HG03159 (cell line): ENCODE measurements around the gene CMSS1.

ENCODE experiments used
- ATAC-seq: cut with Tn5 transposase; IDR thresholded peaks from one replicate; pipeline ENCODE4 v1.9.1; 2021; ENCODE audit warnings: mild to moderate bottlenecking, moderate library complexity; ENCODE audit not compliant: unreplicated experiment

CMSS1 gene

GRCh38 chr3:99928771-99929744 is 111.4 kb downstream of the CMSS1 start:
- no peak for ATAC-seq

- ATAC-seq: no peak
Measured at GRCh38 chr3:99929745-99930139, 112.1 kb downstream of the CMSS1 start.

GRCh38 chr3:99931059-99931458 is 113.4 kb downstream of the CMSS1 start:
- no peak for ATAC-seq

GRCh38 chr3:99933971-99934750 is 116.5 kb downstream of the CMSS1 start:
- no peak for ATAC-seq

- no peak for ATAC-seq
Measured at GRCh38 chr3:99934975-99935797, 117.5 kb downstream of the CMSS1 start.

GRCh38 chr3:99938270-99938911 is 120.7 kb downstream of the CMSS1 start:
- ATAC-seq: no peak

- ATAC-seq: no peak
Measured at GRCh38 chr3:99939876-99940275, 122.2 kb downstream of the CMSS1 start.

GRCh38 chr3:99940350-99940749 is 122.7 kb downstream of the CMSS1 start:
- ATAC-seq: no peak

GRCh38 chr3:99941211-99941610 is 123.5 kb downstream of the CMSS1 start:
- ATAC-seq: no peak

- ATAC-seq: no peak
Measured at GRCh38 chr3:99943931-99944761, 126.5 kb downstream of the CMSS1 start.

- ATAC-seq: no peak
Measured at GRCh38 chr3:99945328-99945995, 127.8 kb downstream of the CMSS1 start.

GRCh38 chr3:99947356-99947755 is 129.7 kb downstream of the CMSS1 start:
- ATAC-seq: no peak

- no peak for ATAC-seq
Measured at GRCh38 chr3:99948467-99949089, 130.9 kb downstream of the CMSS1 start.

- ATAC-seq: no peak
Measured at GRCh38 chr3:99949956-99950670, 132.5 kb downstream of the CMSS1 start.

GRCh38 chr3:99950921-99951320 is 133.3 kb downstream of the CMSS1 start:
- no peak for ATAC-seq

GRCh38 chr3:99951701-99952100 is 134.0 kb downstream of the CMSS1 start:
- no peak for ATAC-seq

- ATAC-seq: no peak
Measured at GRCh38 chr3:99952306-99952705, 134.6 kb downstream of the CMSS1 start.

- ATAC-seq: no peak
Measured at GRCh38 chr3:99953596-99953995, 135.9 kb downstream of the CMSS1 start.
